Stimulated activated CD4-positive, alpha-beta T cell treated with anti-CD3 and anti-CD28 coated beads, Interleukin-15, amount 100 ng/mL, for 24 hours (primary cell): Measurements from ENCODE around the gene PPP2R3A.

ENCODE experiments used
- DNase-seq: peaks from one replicate; pipeline ENCODE4 v3.0.0-alpha.2; 2020

Gene PPP2R3A

DNA sequence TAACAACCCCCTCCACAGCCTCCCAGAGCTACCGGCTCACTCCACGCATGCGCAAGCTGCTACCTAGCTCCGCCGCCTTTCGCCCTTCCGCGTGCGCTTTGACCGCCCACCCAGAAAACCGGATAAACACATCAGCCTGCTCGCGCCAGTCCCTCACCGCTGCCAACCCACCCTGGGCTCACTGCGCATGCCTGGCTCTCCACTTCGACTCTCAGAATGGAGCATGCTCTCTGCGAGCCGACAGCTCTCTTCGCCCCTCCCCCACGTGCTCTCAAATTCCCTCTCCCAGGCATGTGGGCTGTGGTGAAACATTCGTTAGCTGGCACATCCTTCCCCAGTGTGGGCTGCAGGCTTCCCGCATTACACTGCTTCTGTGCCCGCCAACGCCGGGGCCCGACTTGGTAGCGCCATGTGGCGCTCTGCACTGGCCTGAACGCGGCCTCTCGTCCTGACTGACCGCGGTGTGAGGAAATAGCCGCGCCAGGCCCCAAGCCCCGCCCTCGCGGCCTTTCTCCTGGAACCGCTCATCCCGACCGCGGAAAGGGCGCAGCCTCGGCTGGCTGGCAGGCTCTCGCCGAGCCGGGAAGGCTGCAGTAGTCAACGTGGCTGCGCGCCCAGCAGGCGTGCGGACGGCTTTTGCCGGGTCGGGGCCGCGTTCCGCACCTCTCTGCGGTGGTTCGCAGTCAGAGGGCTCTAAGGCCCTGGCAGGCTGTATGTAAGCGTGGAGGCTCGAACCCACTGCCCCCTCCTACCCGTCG is 231.1 kb downstream of the PPP2R3A start:
- peak; percentile 100 for DNase-seq

DNA sequence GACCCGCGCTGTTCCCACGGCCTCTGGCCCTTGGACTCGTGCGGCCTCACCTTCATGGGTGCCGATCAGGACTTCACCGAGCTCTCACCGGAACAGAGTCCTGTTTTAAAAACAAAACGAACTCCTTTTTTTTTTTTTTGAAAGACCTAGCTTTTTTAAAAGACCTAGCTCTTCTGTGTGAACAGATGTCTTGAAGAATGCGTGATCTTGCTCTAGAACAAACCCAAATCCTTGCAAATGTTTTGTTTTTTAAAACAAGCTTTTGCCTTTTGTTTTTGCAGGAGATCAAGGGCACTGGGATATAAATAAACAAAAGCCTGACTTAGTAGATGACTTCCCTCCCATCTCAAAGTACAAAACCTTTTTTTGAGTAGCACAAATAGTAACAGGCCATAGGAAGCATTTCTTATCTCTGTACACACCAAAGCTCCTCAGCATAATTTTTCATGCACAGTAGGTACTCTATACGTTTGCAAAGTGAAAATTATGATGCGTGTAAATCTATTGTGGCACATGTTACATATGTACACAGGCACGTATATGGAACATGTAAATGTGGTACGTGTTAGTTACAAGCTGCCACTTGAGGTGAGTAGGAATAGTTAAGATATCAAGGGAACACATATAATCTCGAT is 231.7 kb downstream of the PPP2R3A start:
- DNase-seq, result no peak
